ENCODE results near the gene NKIRAS1. TPM values are rescaled to one million over a fixed set of nuclear protein-coding genes. Genes with fewer than 3 reads are reported as not detected.
"Not testable (repeated sequence)": the region's sequence is repeated elsewhere in the genome, so short reads cannot be mapped to it uniquely, and the experiment has no call there.

Gene NKIRAS1
- total RNA-seq, 1 donor from 2014 or later, result 4.9 TPM

DNA sequence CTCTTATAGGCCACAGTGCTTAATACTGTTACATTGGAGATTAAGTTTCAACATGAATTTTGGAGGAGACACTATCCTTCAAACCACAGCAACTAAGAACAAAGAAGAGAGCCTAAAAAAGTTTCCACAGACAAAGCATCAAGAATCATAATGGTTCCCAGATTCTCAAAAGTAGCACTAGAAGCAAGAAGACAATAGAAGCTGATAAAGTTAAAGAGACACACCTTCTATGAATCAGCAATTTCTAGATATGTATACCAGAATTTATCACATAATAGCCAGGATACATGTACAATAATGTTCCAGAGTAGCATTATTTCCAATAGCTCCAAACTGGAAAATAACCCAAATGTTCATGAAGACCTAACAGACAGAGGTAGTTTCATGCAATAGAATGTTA, 12.2 kb downstream of the NKIRAS1 start:
- no peak for DNase-seq (ENCODE audit: low spot score)

DNA sequence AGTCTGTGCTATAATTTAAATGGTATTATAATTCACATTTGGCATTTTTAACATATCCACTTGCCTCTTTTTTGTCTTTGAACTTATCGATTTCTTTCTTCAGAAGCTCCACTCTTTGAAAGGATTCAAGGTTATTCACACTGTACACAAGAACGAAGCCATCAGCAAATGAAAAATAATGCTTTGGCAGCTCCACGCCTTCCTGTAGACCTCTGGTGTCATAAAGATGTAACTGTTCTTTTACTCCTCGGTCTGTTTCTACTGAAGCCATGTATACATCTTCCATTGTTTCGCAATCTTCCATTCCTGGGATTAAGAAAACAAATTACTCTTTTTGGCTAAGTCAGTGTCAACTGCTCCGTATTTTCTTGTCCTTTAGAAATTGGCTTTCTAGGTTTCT, 16.0 kb downstream of the NKIRAS1 start:
- no peak for DNase-seq (ENCODE audit: low spot score)

DNA sequence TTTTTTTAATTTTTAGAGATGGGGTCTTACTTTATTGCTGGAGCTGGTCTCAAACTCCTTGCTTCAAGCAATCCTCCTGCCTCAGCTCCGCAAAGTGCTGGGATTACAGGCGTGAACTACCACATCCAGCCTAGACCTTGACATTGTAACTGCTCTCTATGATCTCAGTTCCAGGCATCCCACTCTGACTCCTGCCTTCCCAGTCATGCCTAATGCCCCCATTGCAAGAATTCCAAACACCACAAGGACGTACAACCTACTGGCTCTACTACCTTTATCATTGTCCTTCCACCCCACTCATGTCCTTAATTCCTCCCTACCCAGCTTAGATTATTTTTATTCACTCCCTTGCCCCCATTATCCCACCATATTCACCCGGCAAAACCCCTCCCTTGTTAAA, 21.6 kb downstream of the NKIRAS1 start:
- DNase-seq (ENCODE audit: low spot score), result no peak

DNA sequence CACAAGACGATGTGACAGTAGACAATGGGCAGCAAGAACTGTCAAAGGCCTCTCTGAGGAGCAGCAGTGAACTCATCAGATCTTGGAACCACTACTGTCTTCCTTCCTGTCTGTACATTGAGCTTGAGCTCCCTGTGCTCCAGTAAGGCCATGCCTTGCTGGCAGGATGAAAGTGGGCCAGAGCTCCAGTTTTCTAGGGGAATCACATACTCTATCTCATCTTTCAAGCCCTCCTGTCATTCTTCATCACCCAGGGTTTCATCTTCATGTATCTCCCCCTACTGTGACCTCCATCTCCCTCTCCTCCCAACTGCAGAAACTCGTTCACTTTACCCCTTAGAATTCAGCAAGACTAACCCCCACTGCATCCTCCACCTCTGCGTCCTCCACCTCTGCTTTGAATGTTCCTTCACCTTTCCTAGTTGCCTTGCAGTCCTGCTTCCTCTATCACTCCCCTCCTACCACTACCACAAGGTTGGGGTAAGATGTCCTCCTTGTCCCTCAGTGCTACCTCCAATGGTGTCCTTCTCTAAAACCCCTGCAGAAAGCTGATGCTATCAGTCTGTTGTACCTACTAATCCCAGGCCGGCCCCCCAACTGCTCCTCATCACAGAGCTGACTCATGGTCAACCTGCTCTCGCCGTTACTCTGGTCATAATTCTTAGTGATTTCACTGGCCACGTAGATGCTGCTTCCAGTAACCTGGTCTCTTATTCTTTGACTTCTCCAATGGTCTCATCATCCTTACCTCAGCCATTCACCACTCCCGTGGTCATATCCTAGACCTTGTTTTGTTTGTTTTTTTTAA, 22.3 kb downstream of the NKIRAS1 start:
- no peak for DNase-seq (ENCODE audit: low spot score)

DNA sequence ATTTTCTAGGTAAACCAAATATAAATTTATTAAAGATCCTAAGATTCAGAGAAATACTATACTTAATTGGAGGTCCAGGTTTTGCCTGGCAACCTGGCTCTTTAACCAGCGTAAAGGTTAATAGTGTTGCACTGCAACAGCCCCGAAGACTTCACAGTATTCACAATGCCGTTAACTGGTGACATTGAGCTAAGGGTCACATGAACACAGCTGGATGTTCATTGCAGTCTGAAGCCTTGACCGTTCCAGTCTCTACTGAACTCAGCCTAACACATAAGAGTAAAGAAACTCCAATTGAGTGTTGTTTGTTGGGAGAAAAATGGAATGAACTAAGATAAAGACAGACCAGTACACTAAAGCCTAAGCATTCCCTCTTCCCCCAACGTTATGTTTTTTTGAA, 26.8 kb downstream of the NKIRAS1 start:
- no peak for DNase-seq (ENCODE audit: low spot score)

DNA sequence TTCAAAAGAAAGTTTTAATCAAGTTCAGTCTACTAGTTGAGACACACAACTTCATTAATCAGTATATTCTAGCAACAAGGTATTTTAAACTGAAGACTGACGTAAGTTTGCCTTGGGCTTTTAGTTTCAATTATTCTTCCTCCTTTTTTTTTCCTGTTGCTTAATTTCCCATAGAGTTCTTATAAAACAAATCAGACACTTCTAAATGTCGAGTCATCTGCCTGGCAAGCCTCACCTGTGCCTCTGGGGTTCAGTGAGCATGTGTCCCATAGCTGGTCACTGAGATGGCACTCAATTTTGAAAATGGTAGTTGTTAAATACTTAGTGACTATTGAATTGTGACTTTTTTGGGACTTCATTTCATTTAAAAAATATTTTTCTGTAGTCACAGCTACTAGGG, 27.4 kb downstream of the NKIRAS1 start:
- DNase-seq (ENCODE audit: low spot score), result no peak

DNA sequence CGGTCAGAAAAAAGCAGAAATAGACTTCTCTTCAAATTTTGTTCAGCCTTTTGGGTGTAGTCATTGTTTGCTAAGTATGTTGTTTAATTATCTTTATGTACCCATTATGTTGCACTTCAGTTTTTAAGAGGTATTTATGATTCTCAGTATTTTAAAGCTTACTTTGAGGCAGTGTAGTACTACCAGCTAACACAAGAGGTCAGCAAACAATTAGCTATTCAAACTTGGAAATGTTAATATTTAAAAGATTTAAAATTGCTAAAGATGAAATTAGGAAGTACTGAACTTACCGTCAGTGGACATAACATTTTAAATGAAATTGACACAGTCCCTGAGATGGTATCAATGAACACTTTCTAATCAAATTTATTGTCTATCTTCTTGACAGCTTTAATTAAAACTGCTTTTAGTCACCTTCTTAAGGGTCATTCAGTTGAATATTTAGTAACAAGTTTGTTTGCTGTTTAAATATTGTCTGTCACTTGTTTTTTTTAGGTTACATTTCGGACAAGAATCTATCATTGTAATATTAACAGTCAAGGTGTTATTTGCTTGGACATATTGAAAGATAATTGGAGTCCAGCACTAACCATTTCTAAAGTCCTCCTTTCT, 28.1 kb downstream of the NKIRAS1 start:
- DNase-seq (ENCODE audit: low spot score), result no peak

DNA sequence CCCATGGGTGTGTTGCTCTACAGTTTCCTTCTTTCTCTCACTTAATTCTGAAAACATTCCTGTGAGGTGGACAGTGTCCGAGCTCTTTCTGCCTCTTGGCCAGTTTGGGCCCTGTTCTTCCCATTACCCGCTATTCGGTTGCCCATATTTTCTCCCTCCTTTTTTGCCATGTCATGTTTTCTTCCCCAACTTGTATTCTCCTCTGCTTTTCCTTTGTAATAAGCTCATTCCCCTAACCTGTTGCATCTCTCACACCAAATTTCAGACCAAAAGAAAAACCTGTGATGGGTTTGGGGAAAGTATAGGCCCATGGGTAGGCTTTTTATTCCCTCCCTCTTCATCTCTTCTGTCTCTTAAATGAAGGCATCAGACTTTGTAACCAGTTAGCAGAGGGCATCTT, 30.5 kb downstream of the NKIRAS1 start:
- DNase-seq (ENCODE audit: low spot score), result no peak

DNA sequence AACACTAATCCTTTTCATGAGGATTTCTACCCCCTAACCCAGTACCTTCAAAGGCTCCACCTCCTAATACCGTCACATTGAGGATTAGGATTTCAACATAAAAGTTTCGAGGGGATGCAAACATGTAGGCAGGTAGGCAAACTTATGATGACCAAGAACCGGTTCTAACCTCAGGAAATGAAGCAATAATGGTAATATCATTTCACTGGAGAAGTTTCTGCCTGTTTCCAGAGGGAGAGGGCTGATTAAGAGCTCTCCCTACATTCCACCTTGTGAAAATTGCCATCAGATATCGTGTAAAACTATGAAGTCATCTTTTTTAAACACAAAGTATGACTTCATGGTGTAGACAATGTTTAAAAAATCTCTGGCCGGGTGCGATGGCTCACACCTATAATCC, 31.6 kb downstream of the NKIRAS1 start:
- no peak for DNase-seq (ENCODE audit: low spot score)

DNA sequence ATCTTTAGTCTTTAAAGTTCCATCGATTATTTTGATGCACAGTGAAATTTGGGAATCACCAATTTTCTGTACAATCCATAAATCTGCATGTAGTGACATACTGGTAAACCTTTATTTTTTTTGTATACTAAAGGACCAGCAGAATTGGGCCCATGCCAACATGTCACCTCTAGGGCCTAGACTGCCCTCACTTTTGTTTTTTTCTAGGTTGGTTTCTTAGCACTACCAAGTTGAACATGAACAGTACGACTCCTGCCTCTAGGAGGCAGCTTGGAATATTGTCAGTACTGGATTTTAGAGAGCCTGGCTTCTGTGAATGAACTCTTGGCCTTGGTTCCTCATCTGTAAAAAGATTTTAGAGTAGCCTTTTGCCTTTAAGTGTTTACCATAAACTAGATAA, 32.3 kb downstream of the NKIRAS1 start:
- no peak for DNase-seq (ENCODE audit: low spot score)

DNA sequence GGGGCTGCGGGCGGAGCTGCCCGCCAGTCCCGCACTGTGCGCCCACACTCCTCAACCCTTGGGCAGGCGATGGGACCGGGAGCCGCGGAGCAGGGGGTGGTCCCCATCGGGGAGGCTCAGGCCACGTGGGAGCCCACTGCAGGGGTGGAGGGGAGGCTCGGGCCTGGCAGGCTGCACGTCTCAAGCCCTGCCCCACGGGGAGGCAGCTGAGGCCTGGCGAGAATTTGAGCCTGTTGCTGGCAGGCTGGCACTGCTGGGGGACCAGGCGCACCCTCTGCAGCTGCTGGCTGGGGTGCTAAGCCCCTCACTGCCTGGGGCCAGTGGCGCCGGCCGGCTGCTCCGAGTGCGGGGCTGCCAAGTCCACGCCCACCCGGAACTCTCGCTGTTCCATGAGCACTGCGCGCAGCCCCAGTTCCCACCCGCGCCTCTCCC, 34.3 kb downstream of the NKIRAS1 start:
- DNase-seq (ENCODE audit: low spot score), result no peak

DNA sequence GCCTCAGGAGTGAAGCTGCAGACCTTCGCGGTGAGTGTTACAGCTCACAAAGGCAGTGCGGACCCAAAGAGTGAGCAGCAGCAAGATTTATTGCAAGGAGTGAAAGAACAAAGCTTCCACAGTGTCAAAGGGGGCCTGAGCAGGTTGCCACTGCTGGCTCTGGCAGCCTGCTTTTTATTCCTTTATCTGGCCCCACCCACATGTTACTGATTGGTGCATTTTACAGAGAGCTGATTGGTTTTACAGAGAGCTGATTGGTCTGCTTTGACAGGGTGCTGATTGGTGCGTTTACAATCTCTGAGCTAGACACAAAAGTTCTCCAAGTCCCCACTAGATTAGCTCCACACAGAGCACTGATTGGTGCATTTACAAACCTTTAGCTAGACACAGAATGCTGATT, 34.8 kb downstream of the NKIRAS1 start:
- DNase-seq (ENCODE audit: low spot score), result not testable (repeated sequence)

DNA sequence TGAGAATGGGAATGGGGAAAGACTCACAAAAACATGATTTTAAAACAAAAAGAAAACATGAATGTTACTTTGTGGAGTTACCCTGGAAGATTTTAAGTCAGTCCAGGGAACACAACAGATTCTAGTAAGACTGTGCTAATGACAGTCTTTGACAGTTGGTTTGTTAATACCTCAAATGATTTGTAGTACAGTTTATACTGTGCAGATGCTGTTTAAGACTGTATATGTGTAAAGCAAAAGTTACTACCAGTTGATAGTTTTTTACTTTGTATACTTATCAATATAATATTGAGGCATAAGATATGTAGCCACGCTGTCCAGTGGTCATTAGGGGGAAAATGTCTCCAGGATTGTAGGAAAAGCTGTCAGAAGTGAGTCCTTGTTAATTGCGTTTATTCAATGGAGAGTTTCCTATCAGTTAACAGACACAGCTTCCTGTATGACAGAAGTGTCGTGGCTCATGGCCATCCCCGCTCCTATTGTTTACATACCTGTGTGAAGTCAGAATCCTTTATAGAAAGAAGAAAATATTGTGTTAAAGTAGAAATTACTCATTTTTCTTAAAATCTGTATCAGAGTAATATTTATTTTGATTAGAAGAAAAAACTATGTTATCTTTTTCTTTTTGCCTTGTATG, 36.0 kb downstream of the NKIRAS1 start:
- DNase-seq (ENCODE audit: low spot score), result no peak

DNA sequence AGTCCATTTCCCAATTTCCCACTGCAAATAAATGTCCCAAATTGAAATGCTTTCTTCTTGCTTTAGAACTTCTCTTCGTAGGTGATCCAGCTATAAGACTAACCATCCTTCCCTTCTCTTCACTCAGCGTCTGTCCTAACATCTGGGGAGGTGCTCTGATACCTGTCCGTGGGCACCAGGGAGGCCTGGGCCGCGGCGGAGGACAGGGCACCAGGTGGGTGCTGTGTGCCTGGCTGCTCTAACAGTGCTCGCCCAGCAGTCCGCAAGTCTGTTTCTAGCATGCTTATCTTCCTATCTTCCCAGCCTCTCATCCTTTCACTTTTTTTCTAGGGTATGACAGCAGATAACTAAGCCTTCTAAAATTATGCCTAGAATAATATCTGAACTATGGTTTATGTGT, 37.3 kb downstream of the NKIRAS1 start:
- no peak for DNase-seq (ENCODE audit: low spot score)

DNA sequence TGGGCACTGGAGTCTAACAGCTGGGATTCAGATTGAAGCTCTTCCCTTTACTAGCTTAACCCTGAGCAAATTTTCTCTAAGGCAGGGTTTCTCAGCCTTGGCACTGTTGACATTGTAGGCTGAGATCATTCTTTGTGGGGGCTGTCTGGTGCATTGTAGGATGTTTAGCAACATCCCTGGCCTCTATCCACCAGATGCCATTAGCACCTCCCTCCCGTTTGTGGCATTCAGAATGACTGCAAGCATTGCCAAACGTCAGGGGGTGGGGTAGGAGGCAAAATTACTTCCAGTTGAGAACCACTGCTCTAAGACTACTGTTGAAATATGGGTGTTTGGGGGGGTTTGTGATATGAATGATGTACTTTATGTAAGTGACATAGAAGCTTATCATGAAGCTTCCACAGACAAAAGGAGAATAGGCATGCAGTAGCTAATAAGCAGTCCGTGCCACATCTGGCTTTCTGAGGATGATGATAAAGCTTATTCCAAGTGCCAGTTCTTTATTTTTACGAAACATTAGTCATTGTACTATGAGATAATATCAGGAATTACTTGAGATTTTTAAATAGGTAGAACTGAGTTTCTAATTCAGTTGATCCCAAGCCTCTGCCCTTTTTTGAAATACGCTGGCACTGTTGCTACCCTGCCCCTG, 39.3 kb downstream of the NKIRAS1 start:
- no peak for DNase-seq (ENCODE audit: low spot score)

DNA sequence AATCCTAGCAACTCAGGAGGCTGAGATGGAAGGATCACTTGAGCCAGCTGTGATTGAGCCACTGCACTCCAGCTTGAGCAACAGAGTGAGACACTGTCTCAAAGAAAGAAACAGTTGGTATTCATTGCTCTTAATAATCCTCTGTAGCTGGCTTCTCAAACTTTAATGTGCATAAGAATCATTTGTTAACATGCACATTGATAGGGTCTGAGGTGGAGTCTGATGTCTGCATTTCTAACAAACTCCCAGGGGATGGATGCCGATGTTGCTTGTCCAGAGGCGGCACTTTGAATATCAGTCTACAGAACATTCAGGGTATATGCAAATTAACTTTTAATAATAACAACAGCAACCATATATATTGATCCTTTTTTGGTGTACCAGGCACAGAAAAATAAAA, 39.9 kb downstream of the NKIRAS1 start:
- DNase-seq (ENCODE audit: low spot score), result no peak

DNA sequence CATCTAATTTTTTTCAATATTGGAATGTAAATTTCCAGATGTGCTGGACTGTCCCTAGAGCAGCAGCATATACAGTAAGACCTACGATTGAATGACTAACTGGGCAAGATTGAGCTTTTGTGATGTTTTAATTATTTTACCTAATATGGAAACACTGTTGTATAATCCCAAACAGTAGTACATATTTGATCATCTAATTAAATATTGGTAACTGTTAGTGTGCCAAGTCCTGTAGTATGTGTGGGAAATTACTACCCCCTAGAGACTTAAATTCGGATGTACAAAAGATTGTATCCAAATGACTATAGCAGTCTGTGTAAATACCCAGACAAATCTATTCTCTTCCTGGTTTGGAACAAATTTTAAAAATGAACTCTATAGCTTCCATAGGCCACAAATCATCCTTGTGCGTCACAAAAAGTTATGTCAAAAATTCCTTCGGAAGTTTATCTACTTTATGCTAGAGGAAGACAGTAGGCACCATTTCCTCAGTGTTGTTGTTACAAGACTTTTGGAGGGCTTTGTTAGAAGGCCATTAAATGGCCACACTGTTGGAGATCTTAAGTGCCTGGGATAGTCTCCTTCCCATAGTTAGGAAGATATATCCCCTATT, 41.6 kb downstream of the NKIRAS1 start:
- DNase-seq (ENCODE audit: low spot score), result no peak

DNA sequence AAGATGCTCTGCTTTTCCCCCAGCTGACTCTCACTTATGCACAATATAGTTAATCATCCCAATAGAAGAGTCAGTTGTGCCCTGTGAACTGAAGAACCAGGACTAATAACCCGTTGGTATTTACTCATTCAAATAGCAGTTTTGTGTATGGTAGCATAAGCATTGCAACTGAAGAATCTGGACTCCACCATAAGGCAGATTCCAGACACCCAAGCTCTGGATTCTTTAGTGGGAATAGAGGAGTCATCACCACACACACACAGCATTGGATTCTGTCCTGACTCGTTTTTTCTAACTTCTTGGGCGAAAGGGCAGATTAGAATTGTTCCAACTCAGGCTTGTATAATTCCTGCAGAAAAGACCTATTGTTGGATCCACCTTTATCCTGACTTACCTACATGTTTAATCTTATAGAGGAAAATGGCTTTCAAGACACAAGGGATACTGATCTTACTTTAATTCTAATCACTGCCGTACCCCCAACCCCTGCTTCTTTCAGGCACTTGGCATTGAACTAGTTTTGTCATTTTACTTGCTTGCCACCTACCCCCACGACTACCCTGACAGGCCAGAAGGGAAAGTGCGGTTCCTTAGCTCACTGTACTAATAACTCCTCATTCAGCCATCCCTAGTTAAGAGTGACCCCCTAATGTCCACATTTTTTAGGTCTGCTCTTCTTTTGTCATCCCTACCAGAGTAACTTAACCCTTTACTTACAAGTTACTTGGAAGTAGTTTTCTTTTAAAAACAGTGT, 42.3 kb downstream of the NKIRAS1 start:
- DNase-seq (ENCODE audit: low spot score), result no peak

DNA sequence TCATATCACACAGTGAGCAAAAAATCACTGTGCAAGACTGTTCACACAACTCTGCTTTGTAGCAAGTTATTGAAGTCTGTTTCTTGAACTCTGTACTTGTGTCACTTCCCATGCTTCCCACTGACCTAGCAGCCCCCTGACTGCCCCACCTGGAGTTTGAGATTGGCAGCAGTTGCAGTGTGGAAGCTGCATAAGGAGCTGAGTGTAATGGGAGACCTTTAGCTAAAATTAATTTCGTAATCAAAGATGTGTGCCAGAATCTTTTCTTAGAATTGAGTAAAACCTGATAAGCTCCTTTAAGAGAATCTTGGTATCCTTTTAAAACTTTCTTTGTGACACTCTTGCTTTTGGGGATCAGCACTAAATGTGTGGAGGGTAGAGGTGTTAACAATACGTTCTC, 42.8 kb downstream of the NKIRAS1 start:
- DNase-seq (ENCODE audit: low spot score), result no peak

DNA sequence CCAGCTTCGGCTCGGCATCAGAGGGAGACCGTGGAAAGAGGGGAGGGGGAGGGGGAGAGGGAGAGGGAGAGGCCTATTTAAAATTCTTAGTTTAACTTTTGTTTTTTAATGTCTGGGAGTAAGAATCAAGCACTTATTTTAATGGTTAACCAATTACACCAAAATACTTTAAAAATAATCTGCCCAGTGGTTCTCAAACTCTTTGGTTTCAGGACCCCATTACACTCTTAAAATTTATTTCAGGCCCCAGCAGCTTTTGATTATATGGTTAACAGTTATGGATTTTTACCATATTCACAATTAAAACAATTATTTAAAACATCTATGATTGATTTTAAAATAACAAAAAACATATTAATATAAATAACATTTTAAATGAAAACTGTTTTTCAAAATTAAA, 44.5 kb downstream of the NKIRAS1 start:
- DNase-seq (ENCODE audit: low spot score), result no peak

DNA sequence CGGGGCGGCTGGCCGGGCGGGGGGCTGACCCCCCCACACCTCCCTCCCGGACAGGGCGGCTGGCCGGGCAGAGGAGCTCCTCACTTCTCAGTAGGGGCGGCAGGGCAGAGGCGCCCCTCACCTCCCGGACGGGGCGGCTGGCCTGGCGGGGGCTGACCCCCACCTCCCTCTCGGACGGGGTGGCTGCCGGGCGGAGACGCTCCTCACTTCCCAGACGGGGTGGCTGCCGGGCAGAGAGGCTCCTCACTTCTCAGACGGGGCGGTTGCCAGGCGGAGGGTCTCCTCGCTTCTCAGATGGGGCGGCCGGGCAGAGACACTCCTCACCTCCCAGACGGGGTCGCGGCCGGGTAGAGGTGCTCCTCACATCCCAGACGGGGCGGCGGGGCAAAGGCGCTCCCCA, 45.4 kb downstream of the NKIRAS1 start:
- DNase-seq (ENCODE audit: low spot score), result not testable (repeated sequence)
